HEK293 (cell line): ENCODE measurements around the gene DCPS.

Experiments
- CTCF ChIA-PET: fragments of 350-600 bp; formaldehyde crosslinking; extraction: SDS; loops from one replicate; lab custom pipeline; 2021; ENCODE audit warnings: antibody characterized with exemption; lab: Yijun Ruan, JAX
- POLR2A ChIA-PET: fragments of 300-600 bp; formaldehyde crosslinking; extraction: SDS; loops from one replicate; lab custom pipeline; 2020; ENCODE audit warnings: antibody characterized with exemption, inconsistent platforms; lab: Yijun Ruan, JAX
- H3K27ac ChIP-seq: fragments of 200-500 bp; sonication (Bioruptor generic); 2 replicates; pipeline ENCODE4 v1.5.1; 2014; ENCODE audit warnings: low read depth, low read length, control low read depth, inconsistent platforms; ENCODE audit errors: extremely low read depth
- H3K36me3 ChIP-seq, 2 experiments: fragments of 200-500 bp in 1 of 2; sonication (Bioruptor generic) in 1 of 2; 1 replicate in 1 of 2; 2 replicates in 1 of 2; pipeline ENCODE4 v1.5.1; 2014 to 2017; ENCODE audit warnings: inconsistent platforms in 2 of 2, low read length in 2 of 2; ENCODE audit not compliant: control insufficient read depth in 2 of 2, insufficient read depth in 1 of 2
- H3K4me1 ChIP-seq: fragments of 200-500 bp; sonication (Bioruptor generic); 2 replicates; pipeline ENCODE4 v1.5.1; 2014; ENCODE audit warnings: mild to moderate bottlenecking, low read length, inconsistent platforms; ENCODE audit not compliant: control insufficient read depth, insufficient read depth
- H3K4me3 ChIP-seq: 2 replicates; pipeline ENCODE4 v1.5.1; 2011; ENCODE audit warnings: low read depth, mild to moderate bottlenecking, control low read depth, low read length, moderate library complexity
- H3K9me3 ChIP-seq: fragments of 200-500 bp; sonication (Bioruptor generic); 2 replicates; pipeline ENCODE4 v1.5.1; 2014; ENCODE audit warnings: low read depth, low read length, inconsistent platforms; ENCODE audit not compliant: control insufficient read depth, insufficient read depth
- HOXD13 ChIP-seq: sonication (generic); formaldehyde crosslinking; IDR thresholded peaks from 2 replicates; pipeline ENCODE4 v1.8.0; 2022; ENCODE audit warnings: missing genetic modification reagents, borderline replicate concordance
- KLF16 ChIP-seq: fragments of 450-650 bp; formaldehyde crosslinking; IDR thresholded peaks from 2 replicates; pipeline ENCODE4 v1.5.1; 2017; ENCODE audit warnings: missing biosample characterization, missing genetic modification characterization
- OVOL3 ChIP-seq: fragments of 450-650 bp; formaldehyde crosslinking; IDR thresholded peaks from 2 replicates; pipeline ENCODE4 v1.5.1; 2016; ENCODE audit warnings: missing biosample characterization, missing genetic modification characterization
- PBX3 ChIP-seq: sonication (generic); formaldehyde crosslinking; IDR thresholded peaks from 2 replicates; pipeline ENCODE4 v1.8.1; 2022; ENCODE audit warnings: mild to moderate bottlenecking, moderate library complexity, missing genetic modification reagents
- SP2 ChIP-seq: fragments of 450-650 bp; formaldehyde crosslinking; IDR thresholded peaks from 2 replicates; pipeline ENCODE4 v1.5.1; 2016; ENCODE audit warnings: missing biosample characterization, missing genetic modification characterization
- ZBTB20 ChIP-seq: fragments of 450-650 bp; formaldehyde crosslinking; IDR thresholded peaks from 2 replicates; pipeline ENCODE4 v1.5.1; 2016; ENCODE audit warnings: missing biosample characterization, missing genetic modification characterization
- ZNF175 ChIP-seq: fragments of 450-650 bp; formaldehyde crosslinking; IDR thresholded peaks from 2 replicates; pipeline ENCODE4 v1.5.1; 2016; ENCODE audit warnings: missing biosample characterization, missing genetic modification characterization
- ZNF248 ChIP-seq: fragments of 450-650 bp; formaldehyde crosslinking; IDR thresholded peaks from 2 replicates; pipeline ENCODE4 v1.5.1; 2017; ENCODE audit warnings: missing biosample characterization, missing genetic modification characterization
- ZNF292 ChIP-seq: fragments of 450-650 bp; formaldehyde crosslinking; IDR thresholded peaks from 2 replicates; pipeline ENCODE4 v1.5.1; 2016; ENCODE audit warnings: low read depth, missing biosample characterization, missing genetic modification characterization, borderline replicate concordance
- ZNF311 ChIP-seq: fragments of 450-650 bp; formaldehyde crosslinking; IDR thresholded peaks from 2 replicates; pipeline ENCODE4 v1.5.1; 2017; ENCODE audit warnings: missing biosample characterization, missing genetic modification characterization, borderline replicate concordance
- ZNF335 ChIP-seq: fragments of 450-650 bp; formaldehyde crosslinking; conservative IDR thresholded peaks from 2 replicates; pipeline ENCODE4 v1.5.1; 2016; ENCODE audit warnings: missing biosample characterization, missing genetic modification characterization
- ZNF423 ChIP-seq: fragments of 450-650 bp; formaldehyde crosslinking; IDR thresholded peaks from 2 replicates; pipeline ENCODE4 v1.5.1; 2016; ENCODE audit warnings: missing biosample characterization, missing genetic modification characterization
- ZNF48 ChIP-seq: fragments of 450-650 bp; formaldehyde crosslinking; IDR thresholded peaks from 2 replicates; pipeline ENCODE4 v1.5.1; 2016; ENCODE audit warnings: missing biosample characterization, missing genetic modification characterization
- ZNF555 ChIP-seq: fragments of 450-650 bp; formaldehyde crosslinking; conservative IDR thresholded peaks from 2 replicates; pipeline ENCODE4 v1.5.1; 2017; ENCODE audit warnings: missing biosample characterization, mild to moderate bottlenecking, missing genetic modification characterization, inconsistent platforms
- ZNF585B ChIP-seq: fragments of 450-650 bp; formaldehyde crosslinking; IDR thresholded peaks from 2 replicates; pipeline ENCODE4 v1.5.1; 2016; ENCODE audit warnings: missing biosample characterization, missing genetic modification characterization
- ZNF596 ChIP-seq: fragments of 450-650 bp; IDR thresholded peaks from 2 replicates; pipeline ENCODE4 v1.5.0; 2018; ENCODE audit warnings: missing biosample characterization, mild to moderate bottlenecking, missing genetic modification characterization, moderate library complexity
- ZNF654 ChIP-seq: fragments of 450-650 bp; formaldehyde crosslinking; IDR thresholded peaks from 2 replicates; pipeline ENCODE4 v1.5.1; 2016; ENCODE audit warnings: low read depth, missing biosample characterization, missing genetic modification characterization
- ZNF664 ChIP-seq: fragments of 450-650 bp; formaldehyde crosslinking; IDR thresholded peaks from 2 replicates; pipeline ENCODE4 v1.5.1; 2016; ENCODE audit warnings: missing biosample characterization, missing genetic modification characterization
- ZNF830 ChIP-seq: fragments of 450-650 bp; IDR thresholded peaks from 2 replicates; pipeline ENCODE4 v1.5.0; 2018; ENCODE audit warnings: missing biosample characterization, missing genetic modification characterization, low read depth, mild to moderate bottlenecking, moderate library complexity
- TF ChIP-seq, protein P1 (sequence below): fragments of 450-650 bp; formaldehyde crosslinking; IDR thresholded peaks from 2 replicates; pipeline ENCODE4 v1.5.1; 2016; ENCODE audit warnings: missing biosample characterization, missing genetic modification characterization, borderline replicate concordance
- TF ChIP-seq, protein P2 (sequence below): fragments of 450-650 bp; formaldehyde crosslinking; IDR thresholded peaks from 2 replicates; pipeline ENCODE4 v1.5.1; 2016; ENCODE audit warnings: missing biosample characterization, missing genetic modification characterization
- TF ChIP-seq, protein P3 (sequence below): fragments of 450-650 bp; formaldehyde crosslinking; IDR thresholded peaks from 2 replicates; pipeline ENCODE4 v1.5.1; 2016; ENCODE audit warnings: missing biosample characterization, missing genetic modification characterization

DCPS gene

GRCh38 chr11:126318574-126319373, 14.9 kb downstream of the DCPS start (continued):
- TF ChIP-seq, protein P1, sequence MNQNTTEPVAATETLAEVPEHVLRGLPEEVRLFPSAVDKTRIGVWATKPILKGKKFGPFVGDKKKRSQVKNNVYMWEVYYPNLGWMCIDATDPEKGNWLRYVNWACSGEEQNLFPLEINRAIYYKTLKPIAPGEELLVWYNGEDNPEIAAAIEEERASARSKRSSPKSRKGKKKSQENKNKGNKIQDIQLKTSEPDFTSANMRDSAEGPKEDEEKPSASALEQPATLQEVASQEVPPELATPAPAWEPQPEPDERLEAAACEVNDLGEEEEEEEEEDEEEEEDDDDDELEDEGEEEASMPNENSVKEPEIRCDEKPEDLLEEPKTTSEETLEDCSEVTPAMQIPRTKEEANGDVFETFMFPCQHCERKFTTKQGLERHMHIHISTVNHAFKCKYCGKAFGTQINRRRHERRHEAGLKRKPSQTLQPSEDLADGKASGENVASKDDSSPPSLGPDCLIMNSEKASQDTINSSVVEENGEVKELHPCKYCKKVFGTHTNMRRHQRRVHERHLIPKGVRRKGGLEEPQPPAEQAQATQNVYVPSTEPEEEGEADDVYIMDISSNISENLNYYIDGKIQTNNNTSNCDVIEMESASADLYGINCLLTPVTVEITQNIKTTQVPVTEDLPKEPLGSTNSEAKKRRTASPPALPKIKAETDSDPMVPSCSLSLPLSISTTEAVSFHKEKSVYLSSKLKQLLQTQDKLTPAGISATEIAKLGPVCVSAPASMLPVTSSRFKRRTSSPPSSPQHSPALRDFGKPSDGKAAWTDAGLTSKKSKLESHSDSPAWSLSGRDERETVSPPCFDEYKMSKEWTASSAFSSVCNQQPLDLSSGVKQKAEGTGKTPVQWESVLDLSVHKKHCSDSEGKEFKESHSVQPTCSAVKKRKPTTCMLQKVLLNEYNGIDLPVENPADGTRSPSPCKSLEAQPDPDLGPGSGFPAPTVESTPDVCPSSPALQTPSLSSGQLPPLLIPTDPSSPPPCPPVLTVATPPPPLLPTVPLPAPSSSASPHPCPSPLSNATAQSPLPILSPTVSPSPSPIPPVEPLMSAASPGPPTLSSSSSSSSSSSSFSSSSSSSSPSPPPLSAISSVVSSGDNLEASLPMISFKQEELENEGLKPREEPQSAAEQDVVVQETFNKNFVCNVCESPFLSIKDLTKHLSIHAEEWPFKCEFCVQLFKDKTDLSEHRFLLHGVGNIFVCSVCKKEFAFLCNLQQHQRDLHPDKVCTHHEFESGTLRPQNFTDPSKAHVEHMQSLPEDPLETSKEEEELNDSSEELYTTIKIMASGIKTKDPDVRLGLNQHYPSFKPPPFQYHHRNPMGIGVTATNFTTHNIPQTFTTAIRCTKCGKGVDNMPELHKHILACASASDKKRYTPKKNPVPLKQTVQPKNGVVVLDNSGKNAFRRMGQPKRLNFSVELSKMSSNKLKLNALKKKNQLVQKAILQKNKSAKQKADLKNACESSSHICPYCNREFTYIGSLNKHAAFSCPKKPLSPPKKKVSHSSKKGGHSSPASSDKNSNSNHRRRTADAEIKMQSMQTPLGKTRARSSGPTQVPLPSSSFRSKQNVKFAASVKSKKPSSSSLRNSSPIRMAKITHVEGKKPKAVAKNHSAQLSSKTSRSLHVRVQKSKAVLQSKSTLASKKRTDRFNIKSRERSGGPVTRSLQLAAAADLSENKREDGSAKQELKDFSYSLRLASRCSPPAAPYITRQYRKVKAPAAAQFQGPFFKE (tag by site-specific recombination): no peak
- TF ChIP-seq ZNF248 (tag by site-specific recombination) (no peak), HOXD13 (CRISPR knock-in tag) (no peak), ZNF292 (tag by site-specific recombination) (no peak), ZNF311 (no peak), ZNF830 (tag by site-specific recombination) (no peak), SP2 (tag by site-specific recombination) (no peak), ZNF335 (tag by site-specific recombination) (no peak)

DNA sequence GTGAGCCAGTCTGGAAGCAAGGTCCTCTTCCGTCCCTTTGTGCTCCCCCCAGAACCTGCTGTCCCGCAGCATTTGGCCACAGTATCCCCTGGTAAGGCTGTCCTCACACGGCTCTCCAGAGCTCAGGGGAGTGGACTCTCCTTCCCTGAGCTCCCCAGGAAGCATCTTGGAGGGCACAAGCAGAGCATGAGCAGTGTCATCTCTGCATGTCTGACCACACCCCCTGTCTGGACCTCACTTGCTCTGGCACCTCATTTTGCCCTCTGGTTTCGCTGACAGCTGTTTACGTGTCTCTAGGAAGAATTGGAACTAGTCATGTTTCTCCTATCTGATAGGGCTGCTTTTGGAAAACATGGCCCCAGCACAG, 15.5 kb downstream of the DCPS start:
- CTCF ChIA-PET: interaction anchor here (1.0 to 1.8 kb wide), 4 partner anchors 9 to 15 kb away, joined by 3 to 12 read pairs (median 4); partner anchors contain the start of gene DCPS
- H3K27ac ChIP-seq: no peak overlapping the region
- no peaks in the 10 kb centered on the region for H3K9me3 ChIP-seq
- TF ChIP-seq ZNF654: no peak
- TF ChIP-seq, protein P2, sequence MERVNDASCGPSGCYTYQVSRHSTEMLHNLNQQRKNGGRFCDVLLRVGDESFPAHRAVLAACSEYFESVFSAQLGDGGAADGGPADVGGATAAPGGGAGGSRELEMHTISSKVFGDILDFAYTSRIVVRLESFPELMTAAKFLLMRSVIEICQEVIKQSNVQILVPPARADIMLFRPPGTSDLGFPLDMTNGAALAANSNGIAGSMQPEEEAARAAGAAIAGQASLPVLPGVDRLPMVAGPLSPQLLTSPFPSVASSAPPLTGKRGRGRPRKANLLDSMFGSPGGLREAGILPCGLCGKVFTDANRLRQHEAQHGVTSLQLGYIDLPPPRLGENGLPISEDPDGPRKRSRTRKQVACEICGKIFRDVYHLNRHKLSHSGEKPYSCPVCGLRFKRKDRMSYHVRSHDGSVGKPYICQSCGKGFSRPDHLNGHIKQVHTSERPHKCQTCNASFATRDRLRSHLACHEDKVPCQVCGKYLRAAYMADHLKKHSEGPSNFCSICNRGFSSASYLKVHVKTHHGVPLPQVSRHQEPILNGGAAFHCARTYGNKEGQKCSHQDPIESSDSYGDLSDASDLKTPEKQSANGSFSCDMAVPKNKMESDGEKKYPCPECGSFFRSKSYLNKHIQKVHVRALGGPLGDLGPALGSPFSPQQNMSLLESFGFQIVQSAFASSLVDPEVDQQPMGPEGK (tag by site-specific recombination): no peak
- TF ChIP-seq ZNF555 (tag by site-specific recombination): no peak
- TF ChIP-seq ZNF175: no peak
- TF ChIP-seq ZNF48: no peak
- no peak for TF ChIP-seq ZBTB20 (tag by site-specific recombination)
- no peak for TF ChIP-seq ZNF596 (tag by site-specific recombination)
- no peak for TF ChIP-seq ZNF423 (tag by site-specific recombination)
- no peak for TF ChIP-seq KLF16 (tag by site-specific recombination)
- no peak for TF ChIP-seq PBX3
- TF ChIP-seq OVOL3 (tag by site-specific recombination): no peak
- TF ChIP-seq, protein P3, sequence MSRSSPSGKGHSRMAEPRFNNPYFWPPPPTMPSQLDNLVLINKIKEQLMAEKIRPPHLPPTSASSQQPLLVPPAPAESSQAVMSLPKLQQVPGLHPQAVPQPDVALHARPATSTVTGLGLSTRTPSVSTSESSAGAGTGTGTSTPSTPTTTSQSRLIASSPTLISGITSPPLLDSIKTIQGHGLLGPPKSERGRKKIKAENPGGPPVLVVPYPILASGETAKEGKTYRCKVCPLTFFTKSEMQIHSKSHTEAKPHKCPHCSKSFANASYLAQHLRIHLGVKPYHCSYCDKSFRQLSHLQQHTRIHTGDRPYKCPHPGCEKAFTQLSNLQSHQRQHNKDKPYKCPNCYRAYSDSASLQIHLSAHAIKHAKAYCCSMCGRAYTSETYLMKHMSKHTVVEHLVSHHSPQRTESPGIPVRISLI (tag by site-specific recombination): no peak
- no peak for TF ChIP-seq ZNF664 (tag by site-specific recombination)
- no peak for TF ChIP-seq ZNF585B (tag by site-specific recombination)
- H3K36me3 ChIP-seq: no peaks in the 10 kb centered on the region
- POLR2A ChIA-PET: no interaction called here
- peaks cover 9% of the 10 kb centered on the region for H3K4me1 ChIP-seq
- no peak overlapping the region for H3K4me3 ChIP-seq
